Stimulated activated naive CD4-positive, alpha-beta T cell (primary cell): Measurements from ENCODE around the gene NID2.

ENCODE experiments used
- DNase-seq, 6 experiments: peaks; one replicate each; lab custom pipeline; 2025; lab: John Stamatoyannopoulos, UW

NID2 gene

DNA sequence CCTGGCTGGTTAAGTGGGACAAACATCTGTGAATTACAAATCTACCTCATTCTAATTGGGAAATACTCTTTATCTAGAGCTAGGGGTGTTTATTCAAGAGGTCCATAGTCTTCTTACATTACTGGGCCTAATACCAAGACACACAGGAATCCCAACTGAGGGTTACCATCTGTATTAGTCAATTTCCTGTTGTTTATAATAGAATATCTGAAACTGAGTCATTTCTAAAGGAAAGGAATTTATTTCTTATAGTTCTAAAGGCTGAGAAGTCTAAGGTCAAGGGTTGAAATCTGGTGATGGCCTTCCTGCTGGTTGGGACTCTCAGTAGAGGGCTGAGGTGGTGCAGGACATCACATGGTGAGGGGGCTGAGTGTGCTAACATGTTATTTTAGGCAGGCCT lies 43.5 kb downstream of the NID2 start:
- DNase-seq: no peak

DNA sequence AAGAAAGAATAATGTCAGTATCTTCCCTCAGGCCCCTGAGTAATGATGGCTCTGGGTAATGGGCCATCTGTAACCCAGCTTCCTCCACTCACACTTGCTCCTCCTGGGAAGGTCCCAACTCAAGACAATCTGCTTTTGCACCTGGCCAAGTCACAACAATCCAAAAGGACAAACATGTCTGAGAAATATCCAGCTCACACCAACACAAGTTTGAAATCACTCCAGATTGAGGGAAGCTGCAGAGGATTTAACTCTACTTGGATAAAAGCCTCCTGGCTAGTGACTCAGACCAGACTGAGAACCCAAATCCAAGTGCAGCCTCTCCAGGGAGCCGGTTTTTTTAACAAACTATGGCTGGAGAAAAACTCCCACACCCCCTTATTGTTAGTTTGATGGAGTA lies 45.3 kb downstream of the NID2 start:
- no peak for DNase-seq

DNA sequence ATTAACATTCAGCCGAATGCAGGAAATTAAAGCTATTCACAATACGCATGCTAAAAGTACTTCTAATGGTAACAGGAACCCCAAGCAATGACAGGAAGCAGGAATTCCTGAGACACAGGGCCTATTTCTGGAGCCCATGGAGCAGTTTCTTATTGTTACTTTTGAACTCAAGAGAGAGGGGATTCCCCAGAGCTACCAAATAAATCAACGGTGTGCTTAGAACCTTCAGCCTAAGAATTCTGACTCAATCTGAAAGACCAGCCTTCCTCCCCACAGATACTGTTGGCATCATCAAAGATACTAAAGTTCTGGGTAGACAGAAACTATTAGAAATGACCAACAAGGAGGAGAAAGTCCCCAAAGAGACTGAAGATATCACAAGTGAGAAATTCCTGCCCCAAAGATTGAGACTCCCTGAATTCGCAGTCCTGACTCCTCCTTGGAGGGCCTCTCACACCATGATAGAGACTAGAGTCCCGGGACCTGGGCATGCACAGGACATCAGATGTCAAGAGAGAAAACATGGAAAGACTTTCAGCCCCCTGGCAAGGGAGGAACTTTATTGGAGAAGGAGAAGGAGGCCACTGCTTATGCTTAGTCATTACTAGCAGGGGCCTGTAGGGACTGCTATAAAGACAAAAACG lies 46.8 kb downstream of the NID2 start:
- DNase-seq: no peak

DNA sequence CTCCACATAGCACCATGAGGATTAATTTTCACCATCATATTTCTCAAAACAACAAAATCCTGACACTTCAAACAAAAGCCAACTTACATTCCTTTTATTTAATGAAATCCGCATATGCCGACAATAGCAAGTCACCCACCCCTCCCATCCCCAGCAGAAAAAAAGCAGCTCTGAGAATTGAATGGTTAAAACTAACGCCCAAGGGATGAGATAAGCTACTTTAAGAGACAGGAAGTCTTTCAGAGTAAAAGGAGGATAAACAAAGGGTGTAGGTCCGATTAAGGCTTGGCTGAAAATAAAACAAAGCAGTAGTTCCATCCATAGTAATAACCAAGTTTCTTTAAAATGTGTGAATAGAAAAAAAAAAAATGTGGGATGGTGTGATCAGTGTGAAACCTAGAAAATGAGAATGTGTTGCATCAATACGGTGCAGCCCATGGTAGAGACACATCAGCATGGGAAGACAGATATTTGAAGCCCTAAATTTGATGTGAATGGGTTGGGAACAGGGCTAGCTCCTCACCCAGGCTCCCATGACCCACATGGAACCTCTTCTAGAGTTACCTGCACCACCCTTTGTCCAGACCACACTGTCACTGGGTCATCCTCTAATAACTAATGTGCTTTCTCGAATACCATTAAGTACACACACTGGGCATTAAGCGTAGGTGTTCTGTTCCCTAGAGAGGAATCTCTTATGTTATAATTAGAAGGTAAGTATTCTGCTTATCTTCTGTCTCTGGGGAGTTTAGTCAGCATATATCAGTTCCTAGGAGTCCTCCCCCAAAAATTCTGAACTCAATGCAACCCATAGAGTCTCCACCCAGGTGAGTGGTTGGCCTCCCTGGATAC lies 47.8 kb downstream of the NID2 start:
- no peak for DNase-seq

DNA sequence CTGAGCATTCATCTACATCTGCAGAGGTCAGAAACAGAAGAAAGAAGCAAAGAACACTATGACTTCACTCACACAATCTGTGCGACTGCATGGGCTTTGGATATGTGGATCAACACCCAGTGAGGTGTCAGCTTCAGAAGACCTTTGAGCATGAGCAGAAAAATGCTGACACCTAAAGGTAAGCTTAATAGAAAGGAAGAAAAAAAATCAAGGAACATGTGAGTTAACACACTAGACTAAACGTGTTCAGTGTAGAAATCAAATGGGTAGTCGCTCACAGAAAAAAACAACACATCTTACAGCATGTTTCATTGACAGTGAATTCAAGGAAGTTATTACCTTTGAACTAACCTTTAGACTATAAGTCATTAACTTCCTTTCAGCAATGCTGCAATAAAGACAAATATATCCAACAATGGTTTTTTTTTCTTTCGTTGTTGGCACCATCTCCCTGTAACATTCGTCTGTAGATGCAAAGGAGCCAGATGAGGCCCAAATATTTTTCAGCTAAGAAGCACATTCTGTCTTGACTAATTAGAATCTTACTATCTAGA lies 48.6 kb downstream of the NID2 start:
- DNase-seq: no peak

DNA sequence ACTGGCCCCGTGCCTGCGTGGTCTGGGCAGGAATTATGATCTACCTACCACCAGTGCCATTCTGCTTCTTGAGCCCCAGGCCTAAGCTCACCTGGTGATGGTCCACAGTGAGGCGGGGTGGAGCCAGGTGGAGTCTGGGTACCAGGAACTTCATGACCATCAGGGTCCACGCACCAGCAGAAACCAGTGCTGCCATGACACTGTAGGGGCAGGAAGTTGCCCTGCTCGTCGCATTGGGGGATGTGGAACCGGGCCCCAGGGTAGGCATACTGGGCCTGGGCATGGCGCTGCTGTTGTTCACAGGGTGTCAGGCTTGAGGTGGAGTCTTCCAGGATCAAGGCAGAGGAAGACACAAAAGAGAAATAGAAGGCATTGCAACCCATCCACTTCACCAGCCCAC lies 49.9 kb downstream of the NID2 start:
- no peak for DNase-seq

DNA sequence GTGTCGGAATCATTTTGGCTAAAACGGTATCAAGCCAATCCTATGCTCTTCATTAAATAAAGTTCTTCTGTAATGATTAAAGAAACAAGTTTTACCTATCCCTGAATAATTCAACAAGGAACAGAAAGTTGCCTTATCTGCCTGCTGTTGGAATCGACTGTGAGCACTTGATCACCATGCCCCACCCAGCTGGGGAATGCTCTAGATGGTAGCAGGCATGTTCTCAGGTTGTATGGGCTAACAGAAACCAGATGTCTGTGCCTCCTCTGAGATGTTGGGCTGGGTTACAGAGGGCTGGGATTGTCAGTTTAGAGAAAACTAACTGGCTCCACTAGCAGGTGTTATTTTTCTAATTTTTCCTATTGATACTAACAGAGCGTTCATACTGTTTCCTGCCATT lies 50.6 kb downstream of the NID2 start:
- DNase-seq: no peak

DNA sequence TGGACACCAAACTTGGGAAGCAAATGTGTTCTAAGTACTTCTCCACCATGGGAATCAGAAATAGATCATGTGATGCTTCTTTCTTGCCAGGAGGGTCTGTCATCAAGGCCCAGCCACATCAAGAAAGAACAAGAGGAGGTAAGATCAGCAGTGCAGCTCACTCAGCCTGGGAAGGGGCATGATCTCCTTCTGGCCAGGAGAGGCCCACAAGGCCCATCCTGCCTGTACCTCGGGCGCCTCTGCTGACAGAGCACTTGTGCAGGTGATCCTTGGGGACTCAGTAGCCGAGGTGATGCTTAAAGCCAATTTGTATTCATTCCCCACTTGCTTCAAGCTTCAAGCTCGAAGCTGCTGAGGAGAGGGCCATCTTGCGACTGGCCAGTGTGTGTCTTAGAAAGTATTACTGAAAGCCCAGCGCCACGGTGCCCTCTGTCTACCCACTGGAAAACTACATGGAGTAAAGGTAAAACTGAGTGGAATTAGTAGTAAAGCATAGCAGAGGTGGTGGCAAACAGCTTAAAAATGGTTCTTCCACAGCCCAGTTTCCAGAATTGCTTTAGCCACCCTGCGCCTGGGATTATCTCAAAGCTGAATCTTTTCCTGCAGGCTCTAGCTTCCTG lies 53.3 kb downstream of the NID2 start:
- DNase-seq: no peak

DNA sequence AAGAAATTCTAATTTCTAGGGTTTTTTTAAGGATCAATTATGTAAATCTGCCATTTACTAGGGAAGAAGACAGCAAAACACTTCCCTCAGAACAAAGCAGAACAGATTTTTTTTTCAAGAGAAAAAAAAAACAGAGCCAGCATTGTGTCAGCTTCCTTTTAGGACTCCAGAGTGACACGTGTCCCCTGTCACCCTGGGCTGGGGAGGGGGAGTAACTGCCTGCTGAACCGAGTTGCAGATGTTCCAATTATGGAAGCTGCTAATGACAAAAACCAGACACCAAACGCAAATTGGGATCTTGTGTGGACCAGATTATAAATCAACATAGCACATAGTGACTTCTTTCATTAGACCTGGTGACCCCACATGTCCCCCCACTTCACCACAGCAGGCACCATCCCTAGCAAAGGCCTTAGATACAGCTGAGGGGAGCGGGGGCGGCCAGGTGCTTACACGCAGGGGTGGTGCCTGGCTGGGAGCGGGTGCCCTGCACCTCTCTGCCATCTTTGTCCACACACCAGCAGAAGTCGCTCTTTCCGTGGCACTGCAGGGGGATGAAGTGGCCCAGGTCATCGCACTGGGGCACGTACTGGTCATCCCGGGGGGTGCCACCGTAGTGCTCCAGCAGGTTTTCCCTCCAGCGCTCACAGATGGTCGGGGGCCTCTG lies 54.1 kb downstream of the NID2 start:
- no peak for DNase-seq

DNA sequence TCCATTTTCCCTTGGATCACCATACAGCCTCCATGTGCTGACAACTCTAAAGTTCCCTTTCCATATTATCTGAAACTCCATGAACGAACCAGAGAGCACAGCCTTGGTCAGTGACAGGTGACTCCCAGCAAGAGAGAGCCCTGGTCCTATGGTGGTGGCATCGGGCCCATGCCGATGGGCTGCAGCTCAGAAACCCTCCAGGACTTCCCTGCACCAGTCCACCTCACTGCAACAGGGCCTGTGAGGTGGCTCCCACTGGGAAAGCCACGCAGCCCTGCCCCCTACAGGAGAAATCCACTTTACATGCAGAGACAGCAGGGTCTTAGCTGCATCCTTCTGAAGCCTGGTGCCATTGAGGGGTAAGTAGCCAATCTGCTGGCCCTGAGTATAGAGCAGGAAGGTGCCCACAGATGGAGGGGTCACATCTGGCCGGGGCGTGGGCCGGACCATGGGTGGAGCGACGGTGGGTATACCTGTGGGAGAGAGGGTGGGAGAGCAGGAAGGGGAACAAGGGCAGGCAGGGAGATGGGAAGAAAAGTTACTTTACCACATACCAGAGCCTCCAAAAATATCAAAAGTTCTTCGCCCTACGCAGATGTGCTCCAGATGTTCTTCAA lies 54.8 kb downstream of the NID2 start:
- no peak for DNase-seq

DNA sequence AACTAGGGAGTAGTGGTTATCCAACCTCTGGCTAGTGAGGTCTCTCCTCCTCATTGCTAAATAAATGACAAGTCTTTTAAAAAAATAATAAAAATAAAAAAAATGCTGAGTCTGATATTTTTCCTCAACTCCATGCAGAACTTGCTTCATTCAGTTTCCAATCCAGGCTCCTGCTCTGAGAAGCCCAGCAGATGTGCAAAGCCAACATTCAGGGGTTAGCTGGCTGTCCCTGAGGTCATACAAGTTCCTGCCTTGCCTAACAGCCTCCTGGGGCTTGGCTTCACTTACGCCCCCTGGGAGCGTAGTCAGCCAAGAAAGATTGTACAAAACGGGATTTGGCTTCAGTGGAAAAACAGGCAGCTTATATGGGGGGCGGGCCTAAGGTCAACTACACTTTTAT lies 56.2 kb downstream of the NID2 start:
- DNase-seq: no peak

DNA sequence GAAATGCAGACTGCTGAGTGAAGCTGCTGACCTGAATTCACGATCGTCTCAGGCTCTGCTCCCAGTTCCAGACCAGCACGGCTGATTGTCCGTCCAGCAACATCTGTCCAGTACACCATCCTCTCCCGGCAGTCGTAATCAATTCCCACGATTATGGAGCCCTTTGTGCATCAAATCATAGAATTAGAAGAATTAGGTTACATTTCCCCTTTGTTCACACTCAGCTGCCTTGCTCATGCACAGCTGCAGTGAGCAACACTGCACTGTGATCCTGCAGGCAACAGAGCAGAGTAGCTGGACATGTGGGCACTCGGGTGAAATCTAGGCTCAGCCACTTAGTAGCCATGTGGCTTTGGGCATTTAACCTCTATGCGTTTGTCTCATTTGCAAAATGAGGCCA lies 57.3 kb downstream of the NID2 start:
- no peak for DNase-seq

DNA sequence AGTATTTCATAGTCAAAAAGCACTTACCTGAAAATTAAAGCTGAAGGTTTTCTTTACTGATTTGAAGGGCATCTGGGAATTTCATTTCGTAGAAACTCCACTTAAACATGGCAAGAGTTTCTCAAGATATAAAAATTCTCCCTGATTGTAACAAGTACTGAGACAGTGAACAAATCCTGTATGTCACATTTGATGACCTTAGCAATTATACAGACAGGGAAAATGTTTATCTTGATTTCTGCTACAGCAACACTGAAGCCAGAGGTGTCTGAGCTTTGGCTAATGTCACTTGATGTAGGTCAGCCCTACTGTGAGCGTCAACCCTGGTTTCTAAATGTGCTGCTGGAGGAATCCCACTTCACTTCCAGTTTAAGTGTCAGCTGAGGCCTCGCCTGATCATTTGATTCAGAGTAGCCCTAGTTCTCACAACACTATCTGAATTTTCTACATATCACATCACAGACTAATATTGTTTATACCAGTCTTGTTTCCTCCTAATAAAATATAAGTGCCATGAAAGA lies 58.6 kb downstream of the NID2 start:
- DNase-seq: no peak

DNA sequence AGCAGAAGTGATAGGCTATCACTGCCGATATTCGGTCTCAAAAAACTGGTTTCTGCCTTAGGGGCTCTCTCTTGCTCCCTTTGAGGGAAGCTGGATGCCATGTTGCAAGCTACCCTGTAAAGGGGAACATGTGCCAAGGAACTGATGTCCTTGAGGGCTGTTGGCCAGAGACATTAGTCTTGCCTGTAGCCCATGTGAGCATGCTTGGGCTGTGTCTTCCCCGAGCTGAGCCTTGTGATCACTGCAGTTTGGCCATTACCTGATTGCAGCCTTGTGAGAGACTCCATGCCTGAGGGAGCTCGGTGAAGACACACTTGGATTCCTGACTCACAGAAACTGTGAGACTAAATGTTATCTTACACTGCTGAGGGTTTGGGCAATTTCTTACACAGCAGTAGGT lies 60.7 kb downstream of the NID2 start:
- no peak for DNase-seq

DNA sequence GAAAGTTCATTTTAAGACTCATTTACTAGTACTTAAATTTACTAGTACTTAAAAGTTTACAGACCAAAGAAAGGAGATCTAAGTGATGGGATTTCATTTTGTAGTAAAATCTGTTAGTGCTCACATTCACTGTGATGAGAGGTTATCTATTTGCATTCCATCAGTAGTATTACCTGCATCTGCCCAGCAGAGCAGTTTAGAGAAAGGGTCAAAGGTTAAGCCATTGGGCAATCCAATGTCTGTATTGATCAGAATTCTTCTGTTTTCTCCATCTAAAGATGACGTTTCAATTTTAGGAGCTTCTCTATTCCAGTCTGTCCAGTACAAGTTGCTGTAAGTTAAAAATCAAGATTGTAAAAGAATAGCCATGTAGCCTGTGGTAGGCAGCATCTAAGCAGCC lies 61.2 kb downstream of the NID2 start:
- no peak for DNase-seq

DNA sequence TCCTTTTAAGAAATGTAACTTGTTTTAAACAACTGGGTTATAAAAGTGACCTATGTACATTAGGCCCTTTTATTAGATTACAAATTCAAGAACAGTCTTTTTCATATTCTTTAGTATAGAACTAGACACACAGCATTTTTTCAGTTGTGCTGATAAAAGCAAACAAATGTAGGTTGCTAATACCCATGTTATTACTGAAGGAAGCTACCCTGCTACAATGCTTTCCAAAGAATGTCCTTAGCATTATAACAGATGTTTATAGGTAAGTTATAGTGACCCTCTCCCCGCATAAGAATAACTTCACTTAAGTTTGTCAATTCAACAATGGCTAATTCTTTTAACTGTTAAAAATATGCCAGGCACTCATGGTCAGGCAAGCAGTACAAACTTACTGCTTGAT lies 61.6 kb downstream of the NID2 start:
- DNase-seq: no peak

DNA sequence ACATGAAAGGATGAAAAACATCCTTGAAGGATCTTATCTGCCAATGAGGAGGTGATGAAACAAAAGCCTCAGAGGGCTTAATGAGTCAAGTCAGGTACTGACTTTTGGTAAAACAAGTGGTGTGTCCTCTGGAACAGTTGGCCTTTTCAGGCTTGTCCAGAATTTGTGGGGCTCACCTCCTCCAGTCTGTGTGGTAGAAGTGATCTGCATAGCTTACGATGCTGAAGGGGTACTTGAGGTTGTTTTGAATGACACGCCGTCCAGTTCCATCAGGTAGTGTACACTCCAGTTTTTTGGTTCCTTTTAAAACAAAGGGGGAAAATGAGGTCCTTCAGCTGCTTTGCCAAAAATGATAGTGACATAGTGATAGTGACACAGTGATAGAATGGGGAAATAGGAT lies 62.5 kb downstream of the NID2 start:
- no peak for DNase-seq

DNA sequence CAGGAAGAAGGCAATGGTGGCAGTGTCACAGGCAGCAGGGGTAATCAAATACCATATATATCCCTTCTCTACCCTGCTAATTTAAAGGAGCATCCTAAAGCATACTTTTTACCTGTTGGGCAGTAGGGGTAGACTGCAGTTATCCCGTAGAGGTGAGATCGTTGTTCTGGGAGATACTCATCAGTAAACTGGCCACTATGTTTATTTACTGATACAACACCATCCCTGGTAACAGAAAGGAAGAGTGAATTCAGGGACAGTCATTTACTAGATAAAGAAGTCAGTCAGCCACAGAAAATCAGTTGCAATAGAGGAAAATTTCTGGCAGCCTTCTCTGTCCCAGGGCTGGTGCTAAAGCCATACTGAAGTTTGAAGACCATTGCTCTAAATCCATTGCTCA lies 63.2 kb downstream of the NID2 start:
- no peak for DNase-seq

DNA sequence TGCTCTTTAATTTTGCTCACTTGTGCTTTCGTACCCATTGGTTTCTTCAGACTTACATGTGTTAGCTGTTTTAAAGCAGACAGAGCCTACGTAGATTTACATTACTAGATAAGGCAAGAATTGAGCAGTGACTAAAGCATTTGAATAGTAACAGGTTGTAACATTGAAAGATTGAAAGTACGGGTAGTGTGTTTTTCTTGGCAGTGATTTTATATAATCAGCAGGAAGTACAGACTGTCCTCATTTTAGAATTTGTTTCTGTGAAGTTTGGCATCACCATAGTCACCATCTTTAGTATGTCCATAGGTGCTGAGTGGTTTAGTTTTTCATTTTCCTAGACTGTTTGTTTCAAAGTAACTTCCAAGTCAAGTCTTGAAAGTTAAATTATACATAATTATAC lies 65.5 kb downstream of the NID2 start:
- DNase-seq: no peak

DNA sequence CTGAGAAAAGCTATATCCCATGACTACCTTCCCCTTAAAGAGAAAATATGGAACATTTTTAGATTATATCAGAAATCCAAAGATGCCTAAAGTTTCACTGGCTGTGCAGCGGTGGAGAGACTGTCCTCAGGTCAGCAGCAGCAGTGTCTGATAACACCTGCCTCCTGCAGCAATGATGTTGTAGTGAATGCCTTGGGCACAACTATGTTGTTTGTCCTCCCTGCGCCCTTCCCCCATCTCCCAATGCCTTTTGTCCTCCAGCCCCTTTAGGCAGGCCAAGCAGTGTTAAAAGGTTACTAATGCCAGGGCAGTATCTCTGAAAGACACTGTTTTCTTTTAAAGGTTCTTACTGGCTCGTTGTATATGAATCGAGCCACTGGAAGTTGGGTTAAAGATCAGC lies 66.3 kb downstream of the NID2 start:
- DNase-seq: no peak

DNA sequence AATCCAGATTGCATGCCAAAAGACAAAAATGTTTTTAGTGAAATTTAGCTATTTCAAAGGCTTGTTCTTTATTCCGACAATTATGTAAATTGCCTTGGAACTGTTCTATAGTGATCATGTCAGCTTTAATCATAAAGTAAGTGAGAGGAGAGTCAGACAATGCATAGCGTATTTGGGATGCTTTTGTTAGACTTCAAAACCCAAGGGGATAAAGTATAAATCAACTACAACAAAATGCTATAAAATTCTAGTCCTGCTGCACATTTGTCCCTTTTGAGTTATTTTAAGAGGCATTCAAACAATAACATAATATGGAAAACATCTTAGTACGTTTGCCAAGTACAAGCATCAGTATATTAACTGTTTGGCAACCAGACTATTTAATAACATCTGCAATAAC lies 68.2 kb downstream of the NID2 start:
- DNase-seq: no peak

DNA sequence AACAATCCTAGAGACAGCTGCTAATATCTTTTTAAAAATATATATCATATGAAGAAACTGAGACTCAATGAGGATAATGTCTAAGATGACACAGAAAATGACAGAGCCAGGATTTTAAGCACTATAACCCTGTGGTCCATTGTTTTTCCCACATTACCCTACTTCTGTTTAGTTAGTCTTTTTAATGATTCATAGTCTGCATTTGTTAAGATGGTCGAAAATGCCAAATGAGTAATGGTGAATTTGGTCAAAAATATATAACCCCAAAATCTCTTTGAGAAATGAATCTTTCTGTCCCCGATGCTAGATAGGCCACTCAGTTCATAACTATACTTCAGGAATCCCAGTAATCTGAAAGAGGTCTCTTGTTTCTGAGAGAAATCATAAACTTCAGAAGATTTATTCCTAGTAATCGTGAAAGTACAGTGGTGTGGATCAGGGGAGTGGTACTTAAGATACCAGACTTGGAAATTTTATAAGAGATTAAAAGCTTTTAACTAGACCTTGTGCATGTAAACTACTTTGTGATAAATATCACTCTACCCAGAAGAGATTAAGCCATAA lies 68.8 kb downstream of the NID2 start:
- no peak for DNase-seq
